ENCODE results near the gene KIF2C. TPM values are rescaled to one million over a fixed set of nuclear protein-coding genes. Genes with fewer than 3 reads are reported as not detected.
A peak's percentile ranks its signal among the peaks of the same experiment; 100 is the strongest.

The KIF2C gene
- total and polyA plus RNA-seq, 9 of the 15 experiments (the other 6 are each of a cell fraction or from before 2014, with no cell fraction given), result 84.9 to 226 (median 169) TPM

DNA sequence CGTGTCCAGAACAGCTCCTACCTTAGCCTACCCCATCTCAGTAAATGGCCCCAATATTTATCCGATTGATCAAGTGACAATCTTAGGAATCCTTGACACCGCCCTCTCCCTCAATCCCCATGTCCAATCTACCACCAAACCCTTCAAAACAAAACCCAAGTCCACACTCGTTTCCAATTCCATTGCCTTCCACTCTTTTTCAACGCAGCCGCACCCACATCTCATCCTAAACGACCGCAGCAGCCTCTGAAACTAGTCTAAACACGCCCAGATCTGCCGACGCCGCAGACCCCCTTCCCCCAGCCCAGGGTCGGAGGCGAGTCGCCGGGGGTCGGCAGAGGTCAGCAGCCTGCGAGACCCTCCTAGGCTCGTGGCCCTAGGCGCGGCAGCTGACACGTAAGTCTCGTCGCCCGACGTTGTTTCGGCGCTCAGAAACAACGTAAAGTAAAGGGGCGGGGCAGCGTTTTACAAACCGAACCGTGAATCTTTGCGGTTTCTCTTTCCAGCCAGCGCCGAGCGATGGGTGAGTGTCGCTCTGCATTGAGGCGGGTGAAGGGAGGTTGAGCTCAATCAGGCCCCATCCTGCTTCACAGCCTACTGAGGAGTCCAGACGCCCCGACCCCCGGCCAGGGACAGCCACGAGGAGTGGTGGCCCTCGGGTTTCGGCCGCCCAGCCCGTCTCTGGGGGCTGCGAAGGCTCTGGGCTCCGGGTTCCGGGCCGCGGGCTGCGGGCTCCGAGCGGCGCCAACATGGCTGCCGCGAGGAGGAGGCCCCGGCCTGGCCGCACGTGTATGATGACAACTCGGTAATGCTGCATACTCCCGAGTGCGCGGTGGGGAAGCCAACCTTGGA is 35.7 kb downstream of the KIF2C start, which contains the start of gene RPS8 (continued):
- TF ChIP-seq XRCC4 (IDR thresholded peaks at IDR 0.05; ENCODE audit: extremely low read depth, insufficient read depth, insufficient read length) (no peak), SMAD3 (CRISPR knock-in tag; conservative IDR thresholded peaks at IDR 0.05) (0 out of 2 replicates have a peak, but pooled peaks have one; percentile 34), ETV1 (tag; conservative IDR thresholded peaks at IDR 0.05; ENCODE audit: low read depth) (no peak; the same call in 1 of the 2 replicates), HBP1 (CRISPR knock-in tag; IDR thresholded peaks at IDR 0.05) (peak; percentile 94), NBN (IDR thresholded peaks at IDR 0.05; ENCODE audit: low read depth) (peak; percentile 97), HNRNPL (IDR thresholded peaks at IDR 0.05; ENCODE audit: low read depth, low read length) (no peak), FUS (optimal IDR thresholded peaks at IDR 0.05; ENCODE audit: low read depth, low read length) (peak; percentile 79), XRCC3 (IDR thresholded peaks at IDR 0.05) (no peak), ZNF76 (CRISPR knock-in tag; IDR thresholded peaks at IDR 0.05; ENCODE audit: borderline replicate concordance) (no peak; the same call in 1 of the 2 replicates), ZBTB8A (IDR thresholded peaks at IDR 0.05; ENCODE audit: partially characterized antibody) (no peak), MXI1 (IDR thresholded peaks at IDR 0.05; ENCODE audit: low read depth, low read length) (no peak), TAF7 (tag; IDR thresholded peaks at IDR 0.05) (peak; percentile 98), SMAD4 (CRISPR knock-in tag; conservative IDR thresholded peaks at IDR 0.05) (peak; percentile 76), ZNF507 (tag; conservative IDR thresholded peaks at IDR 0.05) (no peak), ZNF354B (CRISPR knock-in tag; IDR thresholded peaks at IDR 0.05) (no peak; the same call in 1 of the 2 replicates), NFYB (IDR thresholded peaks at IDR 0.05; ENCODE audit: extremely low read depth, insufficient read length) (no peak), LCOR (CRISPR knock-in tag; IDR thresholded peaks at IDR 0.05) (peak; percentile 29; the same call in 1 of the 2 replicates), ZC3H4 (CRISPR knock-in tag; IDR thresholded peaks at IDR 0.05; ENCODE audit: borderline replicate concordance) (no peak; the same call in 1 of the 2 replicates), NFIX (CRISPR knock-in tag; IDR thresholded peaks at IDR 0.05; ENCODE audit: low read depth) (no peak), SRSF3 (IDR thresholded peaks at IDR 0.05; ENCODE audit: insufficient read depth, low read length) (0 out of 2 replicates have a peak, but pooled peaks have one; percentile 42), PHF20 (IDR thresholded peaks at IDR 0.05; ENCODE audit: partially characterized antibody) (peak; percentile 91), ZNF561 (CRISPR knock-in tag; conservative IDR thresholded peaks at IDR 0.05) (no peak)
- TF ChIP-seq, protein P1, sequence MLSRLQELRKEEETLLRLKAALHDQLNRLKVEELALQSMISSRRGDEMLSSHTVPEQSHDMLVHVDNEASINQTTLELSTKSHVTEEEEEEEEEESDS (CRISPR knock-in tag; IDR thresholded peaks at IDR 0.05), result no peak
- TF ChIP-seq, protein P2, sequence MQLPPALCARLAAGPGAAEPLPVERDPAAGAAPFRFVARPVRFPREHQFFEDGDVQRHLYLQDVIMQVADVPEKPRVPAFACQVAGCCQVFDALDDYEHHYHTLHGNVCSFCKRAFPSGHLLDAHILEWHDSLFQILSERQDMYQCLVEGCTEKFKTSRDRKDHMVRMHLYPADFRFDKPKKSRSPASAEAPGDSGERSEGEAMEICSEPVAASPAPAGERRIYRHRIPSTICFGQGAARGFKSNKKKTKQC (CRISPR knock-in tag; IDR thresholded peaks at IDR 0.05), result peak; percentile 50
- TF ChIP-seq, protein P3, sequence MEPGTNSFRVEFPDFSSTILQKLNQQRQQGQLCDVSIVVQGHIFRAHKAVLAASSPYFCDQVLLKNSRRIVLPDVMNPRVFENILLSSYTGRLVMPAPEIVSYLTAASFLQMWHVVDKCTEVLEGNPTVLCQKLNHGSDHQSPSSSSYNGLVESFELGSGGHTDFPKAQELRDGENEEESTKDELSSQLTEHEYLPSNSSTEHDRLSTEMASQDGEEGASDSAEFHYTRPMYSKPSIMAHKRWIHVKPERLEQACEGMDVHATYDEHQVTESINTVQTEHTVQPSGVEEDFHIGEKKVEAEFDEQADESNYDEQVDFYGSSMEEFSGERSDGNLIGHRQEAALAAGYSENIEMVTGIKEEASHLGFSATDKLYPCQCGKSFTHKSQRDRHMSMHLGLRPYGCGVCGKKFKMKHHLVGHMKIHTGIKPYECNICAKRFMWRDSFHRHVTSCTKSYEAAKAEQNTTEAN (CRISPR knock-in tag; IDR thresholded peaks at IDR 0.05), result peak; percentile 93

Measured in K562 (cell line).